ENCODE measurements around the gene IQCE.
"Not testable (repeated sequence)": the region's sequence is repeated elsewhere in the genome, so short reads cannot be mapped to it uniquely, and the experiment has no call there.

GRCh38 chr7:2534214-2534613 is 24.6 kb upstream of the IQCE start:
- not testable (repeated sequence) for TF ChIP-seq TARDBP (IDR thresholded peaks at IDR 0.05); ELF4 (IDR thresholded peaks at IDR 0.05); CTBP1 (IDR thresholded peaks at IDR 0.05; ENCODE audit: borderline replicate concordance); BHLHE40 (IDR thresholded peaks at IDR 0.05; ENCODE audit: borderline replicate concordance); SP1 (IDR thresholded peaks at IDR 0.05); ARNT (IDR thresholded peaks at IDR 0.05); NFRKB (IDR thresholded peaks at IDR 0.05); FOXA1 (IDR thresholded peaks at IDR 0.05); SUZ12 (IDR thresholded peaks at IDR 0.05); HDGF (IDR thresholded peaks at IDR 0.05; ENCODE audit: borderline replicate concordance); FOXM1 (IDR thresholded peaks at IDR 0.05; ENCODE audit: borderline replicate concordance); ZNF384 (IDR thresholded peaks at IDR 0.05); FOXK2 (IDR thresholded peaks at IDR 0.05)
